Neuronal stem cell (in vitro differentiated cells): Measurements from ENCODE around the gene APOBEC3C.
"Not testable (repeated sequence)": the region's sequence is repeated elsewhere in the genome, so short reads cannot be mapped to it uniquely, and the experiment has no call there.

Experiments used
- DNase-seq: peaks from one replicate; pipeline ENCODE4 v3.0.0-alpha.2; 2013; ENCODE audit warnings: low spot score
- H2AFZ ChIP-seq: one replicate; pipeline ENCODE4 v1.6.1; 2013; ENCODE audit warnings: mild to moderate bottlenecking, low read length, inconsistent platforms
- H2AK5ac ChIP-seq: 2 replicates; pipeline ENCODE4 v1.6.1; 2013; ENCODE audit warnings: low read depth, mild to moderate bottlenecking, inconsistent platforms, low read length, moderate library complexity, mixed read lengths
- H2BK120ac ChIP-seq: 2 replicates; pipeline ENCODE4 v1.6.1; 2013; ENCODE audit warnings: low read depth, mild to moderate bottlenecking, inconsistent platforms, low read length, moderate library complexity, mixed read lengths
- H2BK12ac ChIP-seq: one replicate; pipeline ENCODE4 v1.6.1; 2013; ENCODE audit warnings: low read length, inconsistent platforms
- H2BK15ac ChIP-seq: 2 replicates; pipeline ENCODE4 v1.6.1; 2013; ENCODE audit warnings: mild to moderate bottlenecking, low read length, inconsistent platforms, mixed read lengths
- H2BK5ac ChIP-seq: one replicate; pipeline ENCODE4 v1.6.1; 2013; ENCODE audit warnings: inconsistent platforms, mild to moderate bottlenecking, low read length, moderate library complexity
- H3K14ac ChIP-seq: one replicate; pipeline ENCODE4 v1.6.1; 2013; ENCODE audit warnings: low read length, inconsistent platforms
- H3K18ac ChIP-seq: 2 replicates; pipeline ENCODE4 v1.6.1; 2013; ENCODE audit warnings: low read length, inconsistent platforms
- H3K23ac ChIP-seq: 2 replicates; pipeline ENCODE4 v1.6.1; 2013; ENCODE audit warnings: low read depth, mild to moderate bottlenecking, mixed read lengths, low read length, inconsistent platforms; ENCODE audit not compliant: poor library complexity
- H3K27ac ChIP-seq: replicated peaks from 3 replicates; pipeline ENCODE4 v1.5.1; 2013; ENCODE audit warnings: low read length, inconsistent platforms
- H3K27me3 ChIP-seq, 3 experiments: 2 replicates each; pipeline ENCODE4 v1.6.1; 2013; ENCODE audit warnings: low read length in 3 of 3, mild to moderate bottlenecking in 2 of 3, inconsistent platforms in 1 of 3, low read depth in 1 of 3, mixed read lengths in 1 of 3, moderate library complexity in 1 of 3; ENCODE audit not compliant: control insufficient read depth in 3 of 3, insufficient read depth in 3 of 3
- H3K36me3 ChIP-seq, 2 donors: replicated peaks in 1 of 2; 2 replicates each; pipeline ENCODE4 v1.6.1; 2013; ENCODE audit warnings: low read length in 2 of 2; ENCODE audit not compliant: control insufficient read depth in 2 of 2, insufficient read depth in 2 of 2
- H3K4ac ChIP-seq: 2 replicates; pipeline ENCODE4 v1.6.1; 2013; ENCODE audit warnings: inconsistent platforms, mild to moderate bottlenecking, low read length, moderate library complexity
- H3K4me1 ChIP-seq, 2 donors: 1 replicate in 1 of 2; 2 replicates in 1 of 2; pipeline ENCODE4 v1.6.1; 2013; ENCODE audit warnings: low read length in 2 of 2, low read depth in 1 of 2; ENCODE audit not compliant: control insufficient read depth in 2 of 2, insufficient read depth in 1 of 2
- H3K4me2 ChIP-seq: one replicate; pipeline ENCODE4 v1.6.1; 2013; ENCODE audit warnings: mild to moderate bottlenecking, low read length, inconsistent platforms; ENCODE audit not compliant: insufficient read depth, poor library complexity, severe bottlenecking
- H3K4me3 ChIP-seq, 2 donors: 2 replicates each; pipeline ENCODE4 v1.5.1; 2013; ENCODE audit warnings: low read length in 2 of 2, mild to moderate bottlenecking in 2 of 2, inconsistent platforms in 1 of 2, moderate library complexity in 1 of 2
- H3K79me1 ChIP-seq: one replicate; pipeline ENCODE4 v1.6.1; 2013; ENCODE audit warnings: low read depth, mild to moderate bottlenecking, inconsistent platforms, low read length, moderate library complexity
- H3K9ac ChIP-seq: one replicate; pipeline ENCODE4 v1.6.1; 2013; ENCODE audit warnings: mild to moderate bottlenecking, low read depth, low read length, inconsistent platforms; ENCODE audit not compliant: poor library complexity
- H3K9me3 ChIP-seq, 2 donors: replicated peaks in 1 of 2; 2 replicates each; pipeline versions ENCODE3 to v1.6.1; 2013; ENCODE audit warnings: low read length in 2 of 2, mild to moderate bottlenecking in 2 of 2, inconsistent platforms in 1 of 2, low read depth in 1 of 2, mixed read lengths in 1 of 2, moderate library complexity in 1 of 2; ENCODE audit not compliant: control insufficient read depth in 2 of 2, insufficient read depth in 1 of 2
- H4K8ac ChIP-seq: one replicate; pipeline ENCODE4 v1.6.1; 2013; ENCODE audit warnings: low read depth, mild to moderate bottlenecking, inconsistent platforms, low read length, moderate library complexity
- H4K91ac ChIP-seq: one replicate; pipeline ENCODE4 v1.6.1; 2013; ENCODE audit warnings: low read length, low read depth, mild to moderate bottlenecking, inconsistent platforms; ENCODE audit not compliant: poor library complexity
- WGBS, 2 donors: extraction: QIAGEN DNeasy Blood & Tissue Kit; methylation state at CpG; one replicate each; pipeline ENCODE4 v1.1.7; 2013; ENCODE audit warnings: missing lambda C conversion rate in 2 of 2, mixed read lengths in 1 of 2; ENCODE audit not compliant: insufficient read length in 2 of 2, insufficient replicate concordance in 1 of 2; ENCODE audit errors: extremely low coverage in 2 of 2; 5-methylcytosine and 5-hydroxymethylcytosine counted together

Gene APOBEC3C

GRCh38 chr22:39003165-39003638 lies 10.9 kb upstream of the APOBEC3C start:
- Histone ChIP-seq H3K4me2 (no peak overlapping the region), H2AFZ (peak overlapping the region; percentile 88), H3K9me3 (peaks cover 0 to 2% of the 10 kb centered on the region in 2 donors), H3K36me3 (no peaks in the 10 kb centered on the region), H3K27me3 (peaks cover 0 to 13% (median 0%) of the 10 kb centered on the region in 3 experiments), H3K9ac (no peak overlapping the region), H4K91ac (no peak overlapping the region), H3K79me1 (peaks cover 2% of the 10 kb centered on the region), H3K4ac (no peak overlapping the region), H4K8ac (no peak overlapping the region), H3K14ac (no peak overlapping the region), H3K27ac (no peak overlapping the region), H2BK15ac (peak overlapping the region; percentile 1), H3K4me3 (no peak overlapping the region), H3K18ac (peak overlapping the region; percentile 39), H2BK120ac (no peak overlapping the region), H2BK12ac (no peak overlapping the region), H2AK5ac (no peak overlapping the region), H3K23ac (no peak overlapping the region), H3K4me1 (peaks cover 4% of the 10 kb centered on the region in 2 donors), H2BK5ac (no peak overlapping the region)
- no CpG with 5 or more reads among the region's 7 CpGs for WGBS, 2 donors
- peak; percentile 70 for DNase-seq

GRCh38 chr22:39007177-39007576 lies 6.9 kb upstream of the APOBEC3C start:
- H2AK5ac ChIP-seq, result no peak overlapping the region
- no peak overlapping the region for H2BK15ac ChIP-seq
- H3K79me1 ChIP-seq, result no peaks in the 10 kb centered on the region
- H3K27me3 ChIP-seq, result peaks cover 0 to 4% (median 0%) of the 10 kb centered on the region in 3 experiments
- no peak overlapping the region for H3K23ac ChIP-seq
- H3K4ac ChIP-seq, result no peak overlapping the region
- no peak overlapping the region for H3K9ac ChIP-seq
- WGBS, 2 donors, result no CpG with 5 or more reads among the region's 5 CpGs
- H2BK5ac ChIP-seq, result no peak overlapping the region
- no peak overlapping the region for H2BK120ac ChIP-seq
- H4K8ac ChIP-seq, result no peak overlapping the region
- H3K4me3 ChIP-seq, result no peak overlapping the region
- H4K91ac ChIP-seq, result no peak overlapping the region
- peaks cover 2 to 4% of the 10 kb centered on the region in 2 donors for H3K4me1 ChIP-seq
- H3K9me3 ChIP-seq, result no peaks in the 10 kb centered on the region
- no peaks in the 10 kb centered on the region for H3K36me3 ChIP-seq
- no peak overlapping the region for H2AFZ ChIP-seq
- no peak for DNase-seq
- no peak overlapping the region for H3K27ac ChIP-seq
- no peak overlapping the region for H2BK12ac ChIP-seq
- H3K4me2 ChIP-seq, result no peak overlapping the region
- H3K18ac ChIP-seq, result no peak overlapping the region
- H3K14ac ChIP-seq, result no peak overlapping the region

GRCh38 chr22:39008271-39008850 lies 5.7 kb upstream of the APOBEC3C start:
- H3K4me1 ChIP-seq, H3K27me3 ChIP-seq, H2AFZ ChIP-seq, H4K91ac ChIP-seq, H3K23ac ChIP-seq, H2BK15ac ChIP-seq, H2AK5ac ChIP-seq, H4K8ac ChIP-seq, H3K4ac ChIP-seq, H3K36me3 ChIP-seq, H3K27ac ChIP-seq, H3K9ac ChIP-seq, H3K4me3 ChIP-seq, DNase-seq, H3K18ac ChIP-seq, H3K79me1 ChIP-seq, H3K4me2 ChIP-seq, H2BK5ac ChIP-seq, H3K14ac ChIP-seq, H2BK12ac ChIP-seq, H3K9me3 ChIP-seq, H2BK120ac ChIP-seq: not testable (repeated sequence)
- no CpG with 5 or more reads among the region's 8 CpGs for WGBS, 2 donors

GRCh38 chr22:39010946-39011345 lies 3.1 kb upstream of the APOBEC3C start:
- Histone ChIP-seq H3K4me3 (no peak overlapping the region), H3K4me2 (no peak overlapping the region), H2BK120ac (no peak overlapping the region), H3K9me3 (no peaks in the 10 kb centered on the region), H4K8ac (no peak overlapping the region), H2BK5ac (no peak overlapping the region), H4K91ac (no peak overlapping the region), H3K4me1 (peaks cover 18 to 21% of the 10 kb centered on the region in 2 donors), H3K79me1 (no peaks in the 10 kb centered on the region), H3K9ac (no peak overlapping the region), H3K4ac (no peak overlapping the region), H3K23ac (no peak overlapping the region), H2BK15ac (no peak overlapping the region), H3K27ac (no peak overlapping the region), H2AK5ac (no peak overlapping the region), H3K36me3 (no peaks in the 10 kb centered on the region), H2AFZ (no peak overlapping the region), H2BK12ac (no peak overlapping the region), H3K27me3 (no peaks in the 10 kb centered on the region), H3K14ac (peak overlapping the region; percentile 56), H3K18ac (no peak overlapping the region)
- no CpG with 5 or more reads among the region's 15 CpGs for WGBS, 2 donors
- DNase-seq, result no peak
